ENCODE measurements around the gene NXPE4.
A peak's percentile ranks its signal among the peaks of the same experiment; 100 is the strongest.
"Not testable (repeated sequence)": the region's sequence is repeated elsewhere in the genome, so short reads cannot be mapped to it uniquely, and the experiment has no call there.

NXPE4 gene

GRCh38 chr11:114610550-114610949 lies 15.0 kb upstream of the NXPE4 start:
- no peak for DNase-seq

GRCh38 chr11:114609429-114609828 lies 13.8 kb upstream of the NXPE4 start:
- DNase-seq: no peak

GRCh38 chr11:114608605-114609004 lies 13.0 kb upstream of the NXPE4 start:
- not testable (repeated sequence) for DNase-seq

GRCh38 chr11:114607753-114608459 lies 12.3 kb upstream of the NXPE4 start:
- no peak for DNase-seq

- DNase-seq: not testable (repeated sequence)
Observed at GRCh38 chr11:114606802-114607075, 11.2 kb upstream of the NXPE4 start.

GRCh38 chr11:114606003-114606801 lies 10.6 kb upstream of the NXPE4 start:
- DNase-seq: no peak

- no peak for DNase-seq
Observed at GRCh38 chr11:114605370-114605769, 9.8 kb upstream of the NXPE4 start.

- DNase-seq: no peak
Observed at GRCh38 chr11:114604886-114605285, 9.3 kb upstream of the NXPE4 start.

GRCh38 chr11:114604179-114604813 lies 8.7 kb upstream of the NXPE4 start:
- DNase-seq: peak in 1 of 5 donors; percentile 5

GRCh38 chr11:114603151-114603550 lies 7.6 kb upstream of the NXPE4 start:
- not testable (repeated sequence) for DNase-seq

- DNase-seq: no peak
Observed at GRCh38 chr11:114598461-114598860, 2.9 kb upstream of the NXPE4 start.

GRCh38 chr11:114596175-114596919 lies 761 bp upstream of the NXPE4 start:
- no peak for DNase-seq

- no peak for DNase-seq
Observed at GRCh38 chr11:114594703-114595102, 883 bp downstream of the NXPE4 start.

- DNase-seq: no peak
Observed at GRCh38 chr11:114587398-114587953, 8.1 kb downstream of the NXPE4 start.

- no peak for DNase-seq
Observed at GRCh38 chr11:114586797-114587196, 8.8 kb downstream of the NXPE4 start.

- no peak for DNase-seq
Observed at GRCh38 chr11:114571712-114572111, 23.9 kb downstream of the NXPE4 start.

GRCh38 chr11:114569801-114570200 lies 25.8 kb downstream of the NXPE4 start:
- no peak for DNase-seq

- no peak for DNase-seq
Observed at GRCh38 chr11:114566276-114566675, 29.3 kb downstream of the NXPE4 start.

GRCh38 chr11:114564831-114565230 lies 30.8 kb downstream of the NXPE4 start:
- DNase-seq: no peak

GRCh38 chr11:114563077-114563476 lies 32.5 kb downstream of the NXPE4 start:
- DNase-seq: no peak

GRCh38 chr11:114562166-114562916 lies 33.2 kb downstream of the NXPE4 start:
- DNase-seq: no peak

All from T-helper 1 cell (primary cell).